GM06990 (cell line): ENCODE measurements around the gene TRPM7.
"Not testable (repeated sequence)": the region's sequence is repeated elsewhere in the genome, so short reads cannot be mapped to it uniquely, and the experiment has no call there.

Source experiments
- DNase-seq: peaks from one replicate; pipeline ENCODE4 v3.0.0-alpha.2; 2011; ENCODE audit not compliant: insufficient read length; ENCODE audit errors: extremely low read depth
- H3K27me3 ChIP-seq: replicated peaks from 2 replicates; pipeline ENCODE4 v1.6.0; 2011; ENCODE audit warnings: low read length; ENCODE audit not compliant: control insufficient read depth, insufficient read depth
- H3K36me3 ChIP-seq: 2 replicates; pipeline ENCODE4 v1.5.1; 2011; ENCODE audit warnings: low read length; ENCODE audit not compliant: control insufficient read depth, insufficient read depth
- H3K4me3 ChIP-seq: replicated peaks from 2 replicates; pipeline ENCODE4 v1.5.1; 2011; ENCODE audit warnings: low read depth, mild to moderate bottlenecking, control low read depth, low read length
- CTCF ChIP-seq: IDR thresholded peaks from 2 replicates; pipeline ENCODE4 v1.5.1; 2011; ENCODE audit warnings: low read length, control low read depth, mild to moderate bottlenecking, inconsistent platforms; ENCODE audit not compliant: insufficient read depth, poor library complexity, severe bottlenecking

TRPM7 gene

GRCh38 chr15:50605462-50605861, 81.1 kb downstream of the TRPM7 start:
- DNase-seq = no peak
- TF ChIP-seq CTCF = no peak
- H3K27me3 ChIP-seq = no peaks in the 10 kb centered on the region
- peaks cover 1% of the 10 kb centered on the region for H3K36me3 ChIP-seq
- no peak overlapping the region for H3K4me3 ChIP-seq

- H3K4me3 ChIP-seq, DNase-seq, H3K27me3 ChIP-seq, H3K36me3 ChIP-seq: not testable (repeated sequence)
These were observed 84.6 kb downstream of the TRPM7 start for GRCh38 chr15:50602028-50602427.

- Histone ChIP-seq H3K27me3 (no peaks in the 10 kb centered on the region), H3K36me3 (peaks cover 9% of the 10 kb centered on the region)
- DNase-seq = no peak
These were observed 92.3 kb downstream of the TRPM7 start for GRCh38 chr15:50594311-50594710.

GRCh38 chr15:50593761-50594160, 92.8 kb downstream of the TRPM7 start:
- no peak for TF ChIP-seq CTCF
- DNase-seq = no peak
- Histone ChIP-seq H3K4me3 (no peak overlapping the region), H3K36me3 (peaks cover 9% of the 10 kb centered on the region), H3K27me3 (no peaks in the 10 kb centered on the region)

More at GRCh38 chr15:50594311-50594710, 92.3 kb downstream of the TRPM7 start:
- H3K4me3 ChIP-seq = no peak overlapping the region
- no peak for TF ChIP-seq CTCF

- Histone ChIP-seq H3K36me3 (peaks cover 4% of the 10 kb centered on the region), H3K4me3 (no peak overlapping the region), H3K27me3 (no peaks in the 10 kb centered on the region)
- TF ChIP-seq CTCF = no peak
- DNase-seq = no peak
These were observed 96.3 kb downstream of the TRPM7 start for GRCh38 chr15:50590288-50590687.

GRCh38 chr15:50577492-50577891, 109.1 kb downstream of the TRPM7 start:
- no peak for DNase-seq
- H3K27me3 ChIP-seq = no peaks in the 10 kb centered on the region
- no peak for TF ChIP-seq CTCF
- no peak overlapping the region for H3K4me3 ChIP-seq
- H3K36me3 ChIP-seq = peaks cover 10% of the 10 kb centered on the region
